ENCODE data around the gene MCOLN2. TPM values are rescaled to one million over a fixed set of nuclear protein-coding genes. Genes with fewer than 3 reads are reported as not detected.

The MCOLN2 gene
- total and polyA plus RNA-seq, 2 of the 8 experiments (the other 6 are each of a cell fraction or from before 2014, with no cell fraction given): 1.7 to 6.1 TPM

DNA sequence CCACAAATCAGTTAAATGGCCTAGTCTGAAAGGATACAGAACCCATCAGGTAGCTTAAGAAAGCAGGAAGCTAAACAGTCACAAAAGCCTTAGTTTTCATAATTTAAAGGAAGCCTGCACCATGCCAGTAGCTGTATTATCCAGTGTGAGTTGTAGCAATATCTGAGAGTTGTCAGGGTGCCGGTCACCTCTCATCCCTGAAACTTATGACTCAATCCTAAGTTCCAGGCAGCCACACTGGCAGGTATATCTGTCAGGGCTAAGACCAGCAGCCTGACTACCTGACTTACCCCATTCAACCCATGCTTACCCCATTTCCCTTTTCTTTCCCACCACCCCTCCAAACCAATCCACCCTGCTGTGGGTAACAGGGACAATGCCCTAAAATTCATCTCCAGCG lies 66.1 kb downstream of the MCOLN2 start:
- Histone ChIP-seq H3K79me1 (ENCODE audit: low read depth, low read length) (no peaks in the 10 kb centered on the region), H2BK20ac (ENCODE audit: low read length) (no peak overlapping the region), H3K9ac (replicated peaks in 1 of 4; ENCODE audit: extremely low read depth in 1 of 4, low read depth in 3 of 4, low read length in 3 of 4) (no peak overlapping the region), H3K9me3 (ENCODE audit: insufficient read depth in 2 of 2, low read depth in 1 of 2, low read length in 1 of 2) (no peaks in the 10 kb centered on the region), H4K5ac (ENCODE audit: insufficient read length, low read depth, low read length) (no peak overlapping the region), H2AFZ (ENCODE audit: low read length) (no peak overlapping the region), H2BK5ac (ENCODE audit: low read depth, low read length) (no peak overlapping the region), H2BK12ac (ENCODE audit: low read depth, low read length) (no peak overlapping the region), H3K79me2 (ENCODE audit: control insufficient read depth in 1 of 2, insufficient read depth in 2 of 2, low read length in 2 of 2) (no peaks in the 10 kb centered on the region), H3K4me1 (replicated peaks in 1 of 4; ENCODE audit: control insufficient read depth in 3 of 4, insufficient read depth in 4 of 4, low read length in 3 of 4) (peaks cover 0 to 3% (median 0%) of the 10 kb centered on the region in 4 experiments; a peak in 1 of 7 replicates), H3K23me2 (ENCODE audit: low read depth, low read length) (no peaks in the 10 kb centered on the region), H3K4me2 (ENCODE audit: insufficient read depth in 1 of 2, low read depth in 2 of 2, low read length in 2 of 2) (no peak overlapping the region), H4K91ac (replicated peaks; ENCODE audit: insufficient read length, low read length) (no peak overlapping the region), H2AK5ac (ENCODE audit: low read depth, low read length) (no peak overlapping the region), H3K56ac (replicated peaks; ENCODE audit: insufficient read length, low read depth, low read length) (no peak overlapping the region), H4K8ac (ENCODE audit: extremely low read depth, insufficient read depth, low read length) (no peak overlapping the region), H3K23ac (ENCODE audit: insufficient read length) (no peak overlapping the region), H3K4me3 (ENCODE audit: extremely low read depth in 1 of 4, insufficient read depth in 2 of 4, low read depth in 3 of 4, low read length in 4 of 4) (no peak overlapping the region), H3K27ac (ENCODE audit: low read depth, low read length) (no peak overlapping the region), H4K20me1 (replicated peaks in 1 of 2; ENCODE audit: control insufficient read depth in 1 of 2, insufficient read depth in 2 of 2, low read length in 2 of 2) (no peaks in the 10 kb centered on the region), H3K4ac (replicated peaks; ENCODE audit: insufficient read length, low read depth, low read length) (no peak overlapping the region), H3K36me3 (ENCODE audit: control insufficient read depth in 2 of 4, insufficient read depth in 4 of 4, low read length in 3 of 4) (no peaks in the 10 kb centered on the region; a peak in 1 of 8 replicates), H3K18ac (ENCODE audit: extremely low read depth, low read length) (no peak overlapping the region), H2BK120ac (replicated peaks; ENCODE audit: low read depth, low read length) (no peak overlapping the region), H3K27me3 (replicated peaks in 1 of 4; ENCODE audit: control insufficient read depth in 3 of 4, extremely low read depth in 1 of 4, insufficient read depth in 3 of 4, low read length in 3 of 4) (no peaks in the 10 kb centered on the region), H3K14ac (ENCODE audit: insufficient read length) (no peak overlapping the region), H2BK15ac (ENCODE audit: low read length) (0 out of 2 replicates have a peak overlapping the region, but pooled peaks have one; percentile 40)
- DNase-seq (ENCODE audit: low read depth in 1 of 2, low spot score in 2 of 2) (no peak), FAIRE-seq (no peak)
- WGBS, 2 experiments (ENCODE audit: extremely low coverage in 1 of 2, insufficient coverage in 1 of 2, insufficient read length in 1 of 2, insufficient replicate concordance in 2 of 2, low coverage in 1 of 2, low lambda C conversion rate in 2 of 2, missing lambda C conversion rate in 1 of 2): 79% methylated on average over 2 of the region's 2 CpGs; no CpG with 5 or more reads in 1 of the 2 experiments
- ChIA-PET POLR2A (ENCODE audit: partially characterized antibody) (no interaction called here), CTCF (ENCODE audit: partially characterized antibody) (interaction anchor here (1.5 to 5.3 kb wide), 2 partner anchors 13 to 149 kb away, joined by 4 to 33 read pairs; no protein-coding TSS in a partner anchor)
- no peak for TF ChIP-seq KDM4A (IDR thresholded peaks at IDR 0.05; ENCODE audit: low read depth, low read length, severe bottlenecking)
- no peak for TF ChIP-seq BRCA1 (IDR thresholded peaks at IDR 0.05; ENCODE audit: low read depth, low read length)
- no peak for TF ChIP-seq USF2 (IDR thresholded peaks at IDR 0.05; ENCODE audit: low read length)
- TF ChIP-seq YY1 (IDR thresholded peaks at IDR 0.05; ENCODE audit: low read depth, low read length): no peak

All from H1 (cell line).